Calu3 (cell line): ENCODE results near the gene ANKRD9. TPM values are rescaled to one million over a fixed set of nuclear protein-coding genes. Genes with fewer than 3 reads are reported as not detected.

ENCODE experiments used
- BruUV-seq: library from RNA; stranded (reverse); fragments of 400-500 nt; replicated peaks from 2 replicates; lab custom pipeline; 2021; lab: Mats Ljungman, UMichigan
- CTCF ChIA-PET: fragments of 300-600 bp; sonication (Branson Sonifier 250); formaldehyde crosslinking; loops from one replicate; lab custom pipeline; 2022; ENCODE audit warnings: antibody characterized with exemption; lab: Charles Lee
- DNase-seq: peaks from one replicate; pipeline ENCODE4 v3.0.0; 2022
- H3K27ac Mint-ChIP-seq: one replicate; pipeline ENCODE4 v1.8.0; 2022; ENCODE audit warnings: mixed read lengths; ENCODE audit not compliant: unreplicated experiment
- H3K27me3 Mint-ChIP-seq: one replicate; pipeline ENCODE4 v1.8.0; 2022; ENCODE audit warnings: mixed read lengths; ENCODE audit not compliant: unreplicated experiment
- H3K36me3 Mint-ChIP-seq: one replicate; pipeline ENCODE4 v1.8.0; 2022; ENCODE audit warnings: mild to moderate bottlenecking, moderate library complexity, mixed read lengths; ENCODE audit not compliant: insufficient read depth, unreplicated experiment
- H3K4me1 Mint-ChIP-seq: one replicate; pipeline ENCODE4 v1.8.0; 2022; ENCODE audit warnings: mild to moderate bottlenecking, low read depth, mixed read lengths; ENCODE audit not compliant: unreplicated experiment
- H3K4me3 Mint-ChIP-seq: one replicate; pipeline ENCODE4 v1.8.0; 2022; ENCODE audit warnings: mild to moderate bottlenecking, low read depth, moderate library complexity, mixed read lengths; ENCODE audit not compliant: unreplicated experiment
- H3K9me3 Mint-ChIP-seq: one replicate; pipeline ENCODE4 v1.8.0; 2022; ENCODE audit warnings: low read depth, mixed read lengths; ENCODE audit not compliant: unreplicated experiment
- intact Hi-C: fragments of 100-400 bp; cut with micrococcal nuclease; formaldehyde crosslinking; loops from one replicate; pipeline ENCODE4 v1.10.0; 2022; ENCODE audit not compliant: unreplicated experiment
- total RNA-seq: library from RNA; stranded (reverse); gene quantifications from 2 replicates; pipeline ENCODE4 v1.2.3, GENCODE V29; 2022
- TF ChIP-seq, protein P1 (sequence below): fragments of 200-600 bp; IDR thresholded peaks from one replicate; pipeline ENCODE4 v1.8.0; 2022; ENCODE audit warnings: antibody characterized with exemption; ENCODE audit not compliant: unreplicated experiment

ANKRD9 gene
- total RNA-seq, 1 experiment from 2014 or later = 23.8 TPM

DNA sequence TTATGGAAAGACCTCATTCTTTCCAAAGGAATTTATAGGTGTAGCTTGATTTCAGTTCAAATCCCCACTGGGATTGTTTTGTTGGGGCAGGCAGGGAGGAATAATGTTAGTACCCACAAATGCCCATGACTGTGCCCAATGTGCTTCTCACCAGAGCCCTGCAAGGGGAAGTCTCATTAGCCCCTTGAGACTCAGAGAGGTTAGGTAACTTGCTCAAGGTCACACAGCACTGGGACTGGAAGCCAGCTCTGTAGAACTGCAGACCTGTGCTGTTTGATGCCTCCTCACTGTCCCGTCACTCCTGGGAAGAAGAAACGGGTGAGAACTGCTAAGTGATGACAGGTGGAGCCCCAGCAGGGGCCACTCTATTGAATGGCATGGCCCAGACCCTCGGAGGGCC is 8.9 kb downstream of the ANKRD9 start:
- intact Hi-C loops = no loop called here
- TF ChIP-seq, protein P1, sequence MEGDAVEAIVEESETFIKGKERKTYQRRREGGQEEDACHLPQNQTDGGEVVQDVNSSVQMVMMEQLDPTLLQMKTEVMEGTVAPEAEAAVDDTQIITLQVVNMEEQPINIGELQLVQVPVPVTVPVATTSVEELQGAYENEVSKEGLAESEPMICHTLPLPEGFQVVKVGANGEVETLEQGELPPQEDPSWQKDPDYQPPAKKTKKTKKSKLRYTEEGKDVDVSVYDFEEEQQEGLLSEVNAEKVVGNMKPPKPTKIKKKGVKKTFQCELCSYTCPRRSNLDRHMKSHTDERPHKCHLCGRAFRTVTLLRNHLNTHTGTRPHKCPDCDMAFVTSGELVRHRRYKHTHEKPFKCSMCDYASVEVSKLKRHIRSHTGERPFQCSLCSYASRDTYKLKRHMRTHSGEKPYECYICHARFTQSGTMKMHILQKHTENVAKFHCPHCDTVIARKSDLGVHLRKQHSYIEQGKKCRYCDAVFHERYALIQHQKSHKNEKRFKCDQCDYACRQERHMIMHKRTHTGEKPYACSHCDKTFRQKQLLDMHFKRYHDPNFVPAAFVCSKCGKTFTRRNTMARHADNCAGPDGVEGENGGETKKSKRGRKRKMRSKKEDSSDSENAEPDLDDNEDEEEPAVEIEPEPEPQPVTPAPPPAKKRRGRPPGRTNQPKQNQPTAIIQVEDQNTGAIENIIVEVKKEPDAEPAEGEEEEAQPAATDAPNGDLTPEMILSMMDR = no peak
- Mint-ChIP-seq H3K9me3 (no peaks in the 10 kb centered on the region), H3K36me3 (peaks cover 11% of the 10 kb centered on the region), H3K4me1 (no peaks in the 10 kb centered on the region), H3K27ac (no peak overlapping the region), H3K4me3 (no peak overlapping the region), H3K27me3 (no peaks in the 10 kb centered on the region)
- CTCF ChIA-PET = no interaction called here
- BruUV-seq = no TSS peak
- DNase-seq = no peak

DNA sequence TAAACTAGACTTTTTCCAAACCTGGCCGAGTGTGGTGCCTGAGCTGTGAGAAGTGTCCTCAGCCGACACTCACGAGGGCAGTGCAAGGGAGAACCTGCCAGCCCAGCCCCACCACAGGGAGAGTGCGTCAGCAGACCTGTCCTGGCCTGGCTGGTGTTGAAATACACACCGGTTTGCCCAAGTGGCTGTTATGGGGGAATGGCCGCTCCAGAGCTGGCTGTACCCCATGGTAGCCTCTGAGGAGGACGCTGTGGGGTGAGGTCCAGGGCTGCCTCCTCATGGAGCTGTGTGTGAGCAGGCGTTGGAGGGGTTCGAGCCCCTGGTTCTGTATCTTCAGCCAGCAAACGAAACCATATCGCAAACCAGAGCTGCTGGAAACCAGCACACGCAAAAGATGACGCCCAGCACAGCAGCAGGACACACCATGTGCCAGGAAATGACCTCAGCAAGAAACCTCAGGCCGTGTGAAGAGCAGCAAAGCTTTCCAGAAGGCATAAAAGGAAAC is 9.4 kb downstream of the ANKRD9 start:
- no peaks in the 10 kb centered on the region for H3K9me3 Mint-ChIP-seq
- no peaks in the 10 kb centered on the region for H3K27me3 Mint-ChIP-seq
- intact Hi-C loops = no loop called here
- no peak overlapping the region for H3K4me3 Mint-ChIP-seq
- DNase-seq = no peak
- no TSS peak for BruUV-seq
- H3K4me1 Mint-ChIP-seq = no peaks in the 10 kb centered on the region
- TF ChIP-seq, protein P1 = no peak
- no peak overlapping the region for H3K27ac Mint-ChIP-seq
- H3K36me3 Mint-ChIP-seq = peaks cover 6% of the 10 kb centered on the region
- CTCF ChIA-PET = no interaction called here

DNA sequence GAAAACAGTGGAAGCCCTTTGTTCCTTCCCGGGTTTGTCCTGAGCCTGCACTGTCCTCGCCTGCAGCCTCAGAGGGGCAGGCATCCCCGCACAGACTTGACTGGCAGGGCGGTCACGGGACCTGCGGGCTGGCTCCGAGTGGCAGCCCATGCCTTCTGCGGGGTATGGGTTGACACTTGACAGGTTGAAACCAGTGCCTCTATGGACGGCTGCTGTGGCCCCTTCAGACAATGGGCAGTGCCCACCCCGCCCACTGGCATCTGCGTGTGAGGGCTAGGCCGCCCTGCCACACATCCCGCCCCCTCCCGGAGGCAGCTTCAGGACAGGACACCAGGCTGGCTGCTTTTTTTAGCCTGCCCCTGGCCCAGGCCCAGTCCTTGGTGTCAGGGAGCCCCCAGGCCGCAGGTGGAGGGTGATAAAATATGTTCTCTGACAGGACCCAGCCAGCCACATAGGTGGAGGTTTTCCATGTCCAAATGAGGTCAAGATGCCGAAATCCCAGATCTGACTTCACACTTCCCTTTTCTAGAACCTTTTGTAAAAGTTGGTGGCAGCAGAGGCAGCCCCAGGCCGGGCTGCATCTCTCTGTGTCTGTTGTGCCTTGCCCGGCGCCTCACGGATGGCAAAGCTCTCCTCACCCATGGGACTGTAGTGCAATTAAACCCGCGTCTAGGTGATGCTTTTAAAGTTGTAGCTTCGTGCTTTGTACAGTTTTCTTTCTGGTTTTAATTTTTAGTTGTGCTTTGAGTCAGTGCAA is 10.0 kb downstream of the ANKRD9 start:
- no peak for DNase-seq
- intact Hi-C loops = no loop called here
- Mint-ChIP-seq H3K27ac (no peak overlapping the region), H3K27me3 (no peaks in the 10 kb centered on the region), H3K4me1 (no peaks in the 10 kb centered on the region), H3K9me3 (no peaks in the 10 kb centered on the region), H3K36me3 (peaks cover 5% of the 10 kb centered on the region), H3K4me3 (no peak overlapping the region)
- BruUV-seq = no TSS peak
- CTCF ChIA-PET = no interaction called here
- TF ChIP-seq, protein P1 = no peak

DNA sequence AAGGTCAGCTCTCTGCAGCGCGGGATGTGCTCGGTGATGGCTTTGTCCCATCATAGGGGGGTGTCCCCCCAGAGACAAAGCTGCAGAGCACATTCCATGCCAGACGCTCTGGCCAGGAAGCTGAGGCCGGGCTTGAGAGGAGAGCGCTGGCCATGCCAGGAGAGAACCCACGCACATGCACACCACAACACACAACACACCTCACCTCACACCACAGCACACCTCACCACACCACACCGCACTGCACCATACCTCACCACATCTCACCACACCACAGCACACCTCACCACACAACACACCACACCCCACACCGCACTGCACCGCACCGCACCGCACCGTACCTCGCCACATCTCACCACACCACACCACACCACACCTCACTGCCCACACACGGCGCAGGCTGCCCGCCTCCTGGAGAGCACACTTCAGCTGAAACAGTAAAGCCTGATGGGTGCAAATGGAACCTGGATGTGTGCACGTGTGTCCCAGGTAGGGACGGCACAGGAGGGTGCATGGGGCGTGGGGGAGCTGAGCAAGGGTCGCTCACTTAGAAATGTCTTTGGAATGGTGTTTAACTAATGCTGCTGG is 10.8 kb downstream of the ANKRD9 start:
- DNase-seq = no peak
- intact Hi-C loops = no loop called here
- CTCF ChIA-PET = no interaction called here
- no peaks in the 10 kb centered on the region for H3K4me1 Mint-ChIP-seq
- peaks cover 5% of the 10 kb centered on the region for H3K36me3 Mint-ChIP-seq
- no peak overlapping the region for H3K4me3 Mint-ChIP-seq
- H3K27ac Mint-ChIP-seq = no peak overlapping the region
- no peaks in the 10 kb centered on the region for H3K9me3 Mint-ChIP-seq
- TF ChIP-seq, protein P1 = no peak
- no peaks in the 10 kb centered on the region for H3K27me3 Mint-ChIP-seq
- no TSS peak for BruUV-seq
